HEK293T (cell line): Measurements from ENCODE around the gene SVIL.
"Not testable (repeated sequence)": the region's sequence is repeated elsewhere in the genome, so short reads cannot be mapped to it uniquely, and the experiment has no call there.

ENCODE experiments used
- CTCF ChIA-PET: fragments of 350-600 bp; formaldehyde crosslinking; extraction: SDS; loops from one replicate; lab custom pipeline; 2021; ENCODE audit warnings: antibody characterized with exemption, inconsistent platforms; lab: Yijun Ruan, JAX
- POLR2A ChIA-PET: fragments of 350-600 bp; formaldehyde crosslinking; extraction: SDS; loops from one replicate; lab custom pipeline; 2020; ENCODE audit warnings: antibody characterized with exemption, inconsistent platforms; lab: Yijun Ruan, JAX
- DNase-seq: peaks from one replicate; pipeline ENCODE4 v3.0.0; 2012; ENCODE audit warnings: mixed read lengths; ENCODE audit errors: extremely low spot score
- ARNT ChIP-seq: fragments of 450-650 bp; IDR thresholded peaks from 2 replicates; pipeline ENCODE4 v1.6.1; 2017; ENCODE audit warnings: mild to moderate bottlenecking
- BHLHE40 ChIP-seq: fragments of 450-650 bp; IDR thresholded peaks from 2 replicates; pipeline ENCODE4 v1.6.1; 2016; ENCODE audit warnings: mild to moderate bottlenecking, moderate library complexity, borderline replicate concordance
- CTBP1 ChIP-seq: fragments of 450-650 bp; IDR thresholded peaks from 2 replicates; pipeline ENCODE4 v1.6.1; 2016; ENCODE audit warnings: borderline replicate concordance
- ELF4 ChIP-seq: fragments of 450-650 bp; IDR thresholded peaks from 2 replicates; pipeline ENCODE4 v1.6.1; 2017; ENCODE audit warnings: antibody characterized with exemption
- FOXA1 ChIP-seq: fragments of 450-650 bp; IDR thresholded peaks from 2 replicates; pipeline ENCODE4 v1.6.1; 2016; ENCODE audit warnings: mild to moderate bottlenecking
- FOXK2 ChIP-seq: fragments of 450-650 bp; IDR thresholded peaks from 2 replicates; pipeline ENCODE4 v1.6.1; 2016; ENCODE audit warnings: mild to moderate bottlenecking
- FOXM1 ChIP-seq: fragments of 450-650 bp; IDR thresholded peaks from 2 replicates; pipeline ENCODE4 v1.6.1; 2017; ENCODE audit warnings: mild to moderate bottlenecking, borderline replicate concordance
- HDGF ChIP-seq: fragments of 450-650 bp; IDR thresholded peaks from 2 replicates; pipeline ENCODE4 v1.6.1; 2017; ENCODE audit warnings: antibody characterized with exemption, borderline replicate concordance
- L3MBTL2 ChIP-seq: fragments of 450-650 bp; conservative IDR thresholded peaks from 2 replicates; pipeline ENCODE4 v1.6.1; 2016; ENCODE audit warnings: mild to moderate bottlenecking
- LEF1 ChIP-seq: fragments of 450-650 bp; IDR thresholded peaks from 2 replicates; pipeline ENCODE4 v1.6.1; 2017; ENCODE audit warnings: mild to moderate bottlenecking, borderline replicate concordance
- NFRKB ChIP-seq: fragments of 450-650 bp; IDR thresholded peaks from 2 replicates; pipeline ENCODE4 v1.6.1; 2016; ENCODE audit warnings: mild to moderate bottlenecking, moderate library complexity
- SP1 ChIP-seq: fragments of 450-650 bp; IDR thresholded peaks from 2 replicates; pipeline ENCODE4 v1.6.1; 2017
- SUZ12 ChIP-seq: fragments of 450-650 bp; IDR thresholded peaks from 2 replicates; pipeline ENCODE4 v1.6.1; 2016; ENCODE audit warnings: mild to moderate bottlenecking
- TARDBP ChIP-seq: fragments of 450-650 bp; IDR thresholded peaks from 2 replicates; pipeline ENCODE4 v1.6.1; 2016
- ZNF384 ChIP-seq: fragments of 450-650 bp; IDR thresholded peaks from 2 replicates; pipeline ENCODE4 v1.6.1; 2016
- TF ChIP-seq, protein P1 (sequence below): fragments of 450-650 bp; IDR thresholded peaks from 2 replicates; pipeline ENCODE4 v1.6.1; 2016

Gene SVIL

DNA sequence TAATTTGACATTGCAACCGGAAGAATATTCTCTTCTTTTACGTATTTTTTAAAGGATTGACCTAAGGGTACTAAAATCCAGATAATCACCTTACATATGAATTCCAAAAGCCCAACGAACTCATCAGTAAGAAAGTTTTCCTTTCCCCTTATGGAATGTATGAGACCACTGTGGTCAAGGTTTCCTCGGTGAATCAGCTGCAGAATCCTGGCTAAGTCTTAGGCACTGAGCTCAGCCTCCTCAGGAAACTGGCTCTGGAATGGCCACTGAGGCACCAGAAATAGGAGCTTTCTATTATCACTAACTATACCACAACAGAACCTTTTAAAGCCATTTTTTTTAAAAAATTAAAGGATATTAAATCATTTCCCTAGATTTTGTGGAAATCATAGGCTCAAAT is 21.0 kb downstream of the SVIL start:
- ChIA-PET CTCF (interaction anchor here (0.6 to 1.5 kb wide), 2 partner anchors 24 to 96 kb away, joined by 3 read pairs; no protein-coding TSS in a partner anchor), POLR2A (no interaction called here)
- TF ChIP-seq SUZ12, result no peak
- TF ChIP-seq NFRKB, result no peak
- TF ChIP-seq ZNF384, result no peak
- TF ChIP-seq BHLHE40, result no peak
- no peak for TF ChIP-seq CTBP1
- DNase-seq, result no peak

DNA sequence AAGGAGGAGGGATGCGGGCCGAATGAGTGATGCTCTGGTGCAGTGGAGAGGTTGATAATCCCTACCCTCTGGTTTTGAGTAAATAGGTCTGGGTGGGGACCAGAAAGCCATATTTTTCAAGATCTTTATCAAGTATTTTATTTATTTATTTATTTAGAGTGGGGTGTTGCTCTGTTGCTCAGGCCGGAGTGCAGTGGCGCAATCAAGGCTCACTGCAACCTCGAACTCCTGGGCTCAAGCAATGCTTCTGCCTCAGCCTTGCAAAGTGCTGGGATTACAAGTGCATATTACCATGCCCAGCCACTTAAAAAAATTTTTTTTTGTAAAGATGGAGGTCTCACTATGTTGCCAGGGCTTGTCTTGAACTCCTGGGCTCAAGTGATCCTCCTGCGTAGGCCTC is 21.6 kb downstream of the SVIL start:
- POLR2A ChIA-PET, result no interaction called here
- no peak for TF ChIP-seq SP1
- TF ChIP-seq ZNF384, result no peak
- TF ChIP-seq, protein P1, sequence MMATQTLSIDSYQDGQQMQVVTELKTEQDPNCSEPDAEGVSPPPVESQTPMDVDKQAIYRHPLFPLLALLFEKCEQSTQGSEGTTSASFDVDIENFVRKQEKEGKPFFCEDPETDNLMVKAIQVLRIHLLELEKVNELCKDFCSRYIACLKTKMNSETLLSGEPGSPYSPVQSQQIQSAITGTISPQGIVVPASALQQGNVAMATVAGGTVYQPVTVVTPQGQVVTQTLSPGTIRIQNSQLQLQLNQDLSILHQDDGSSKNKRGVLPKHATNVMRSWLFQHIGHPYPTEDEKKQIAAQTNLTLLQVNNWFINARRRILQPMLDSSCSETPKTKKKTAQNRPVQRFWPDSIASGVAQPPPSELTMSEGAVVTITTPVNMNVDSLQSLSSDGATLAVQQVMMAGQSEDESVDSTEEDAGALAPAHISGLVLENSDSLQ, result no peak
- no peak for TF ChIP-seq FOXM1
- TF ChIP-seq FOXK2, result no peak
- TF ChIP-seq ELF4, result no peak
- TF ChIP-seq TARDBP, result no peak
- no peak for TF ChIP-seq FOXA1
- TF ChIP-seq NFRKB, result no peak
- TF ChIP-seq SUZ12, result no peak
- TF ChIP-seq CTBP1, result no peak
- TF ChIP-seq L3MBTL2, result no peak
- no peak for TF ChIP-seq HDGF
- no peak for TF ChIP-seq LEF1
- no peak for TF ChIP-seq ARNT
- no peak for TF ChIP-seq BHLHE40
- DNase-seq, result no peak
- CTCF ChIA-PET, result interaction anchor here (1.5 kb wide), 1 partner anchor 23 kb away, joined by 3 read pairs; no protein-coding TSS in a partner anchor

DNA sequence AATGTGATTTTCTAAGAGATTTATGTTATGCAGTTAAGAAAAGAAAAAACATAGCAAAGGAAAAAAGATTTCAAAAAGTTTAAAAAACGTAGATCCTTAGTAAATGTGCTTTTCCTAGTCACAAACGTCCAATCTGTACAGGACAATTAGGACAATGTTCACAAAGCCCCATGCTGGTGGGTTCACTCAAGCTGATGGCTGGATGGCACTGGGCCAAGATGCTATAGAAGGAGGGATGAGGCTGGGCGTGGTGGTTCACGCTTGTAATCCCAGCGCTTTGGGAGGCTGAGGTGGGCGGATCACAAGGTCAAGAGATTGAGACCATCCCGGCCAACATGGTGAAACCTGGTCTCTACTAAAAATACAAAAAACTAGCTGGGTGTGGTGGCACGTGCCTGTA is 22.1 kb downstream of the SVIL start:
- DNase-seq, result no peak
- ChIA-PET CTCF (interaction anchor here (1.5 kb wide), 1 partner anchor 23 kb away, joined by 3 read pairs; no protein-coding TSS in a partner anchor), POLR2A (no interaction called here)
- no peak for TF ChIP-seq L3MBTL2
- no peak for TF ChIP-seq FOXA1
- no peak for TF ChIP-seq NFRKB
- no peak for TF ChIP-seq SUZ12
- no peak for TF ChIP-seq HDGF
- no peak for TF ChIP-seq FOXK2
- no peak for TF ChIP-seq BHLHE40
- TF ChIP-seq CTBP1, result no peak
- no peak for TF ChIP-seq ELF4
- TF ChIP-seq ZNF384, result no peak

DNA sequence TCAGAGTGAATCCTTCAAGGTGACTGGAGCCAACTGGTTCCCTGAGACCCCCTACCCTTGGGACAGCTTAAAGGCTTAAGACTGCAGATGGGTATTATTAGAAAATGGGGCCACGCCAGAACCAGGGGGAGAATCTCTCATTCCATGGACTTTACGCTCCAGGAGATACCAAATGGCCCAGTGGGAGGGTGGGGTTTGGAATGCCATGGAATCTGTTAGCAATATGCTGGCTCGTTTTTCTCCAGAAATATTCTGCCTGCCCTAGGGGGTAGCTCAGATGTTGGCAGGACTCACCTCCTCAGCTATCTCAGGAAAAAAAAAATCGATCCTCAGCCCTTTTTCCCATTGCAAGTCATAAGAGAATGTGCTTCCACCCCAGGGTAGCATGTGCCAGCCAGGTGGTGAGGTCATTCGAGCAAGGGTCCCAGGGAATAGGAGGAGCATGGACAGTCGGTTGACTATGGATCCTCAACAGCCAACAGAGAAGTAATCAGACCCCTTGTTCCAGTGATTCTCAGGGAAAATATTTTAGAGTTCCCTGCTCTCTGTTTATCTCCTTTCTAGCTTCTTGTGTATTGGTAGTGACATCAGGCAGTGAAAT is 22.9 kb downstream of the SVIL start:
- no peak for TF ChIP-seq LEF1
- TF ChIP-seq SP1, result no peak
- TF ChIP-seq, protein P1, result no peak
- no peak for TF ChIP-seq FOXA1
- no peak for TF ChIP-seq BHLHE40
- TF ChIP-seq FOXM1, result no peak
- TF ChIP-seq SUZ12, result no peak
- no peak for TF ChIP-seq NFRKB
- no peak for TF ChIP-seq ELF4
- no peak for TF ChIP-seq TARDBP
- TF ChIP-seq CTBP1, result no peak
- no peak for TF ChIP-seq FOXK2
- no peak for TF ChIP-seq HDGF
- no peak for TF ChIP-seq L3MBTL2
- TF ChIP-seq ZNF384, result no peak
- no peak for TF ChIP-seq ARNT
- no peak for DNase-seq
- POLR2A ChIA-PET, result no interaction called here
- CTCF ChIA-PET, result no interaction called here

DNA sequence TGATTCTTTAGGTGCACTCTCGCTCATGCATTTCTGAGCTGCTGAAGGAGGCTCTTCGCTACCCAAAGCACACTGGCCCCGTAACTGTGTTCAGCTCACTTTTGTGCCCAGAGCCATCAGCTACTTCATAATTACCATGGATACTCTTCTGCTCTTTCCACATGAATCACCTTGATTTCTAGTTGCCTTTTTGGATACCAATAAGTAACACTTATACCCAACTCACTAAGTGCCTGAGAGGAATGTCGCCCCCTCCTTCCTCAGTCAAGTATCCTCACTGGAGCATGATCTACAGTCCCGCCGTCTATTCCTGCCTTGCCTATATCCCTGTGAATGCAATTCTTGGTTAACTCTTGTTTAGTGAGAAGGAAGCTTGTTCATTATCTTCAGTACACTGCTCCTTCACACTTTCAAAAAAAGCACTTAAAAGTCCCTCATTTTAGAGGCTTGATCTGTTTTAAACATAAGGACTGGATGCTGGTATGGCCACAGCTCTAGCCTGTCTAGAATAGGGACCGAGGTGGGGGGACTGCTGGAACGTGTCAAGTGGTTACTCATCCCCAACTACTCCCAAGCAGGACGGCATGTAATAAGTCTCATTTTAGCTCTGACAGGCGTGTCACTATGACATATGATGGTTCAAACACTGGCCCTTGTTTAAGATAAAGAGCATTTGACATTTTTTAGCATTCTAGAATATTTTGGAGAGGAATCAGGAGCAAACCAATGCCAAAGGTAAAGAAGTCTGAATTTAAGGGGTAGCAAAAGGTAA is 23.7 kb downstream of the SVIL start:
- ChIA-PET POLR2A (no interaction called here), CTCF (no interaction called here)
- no peak for DNase-seq
- TF ChIP-seq FOXA1 (no peak), HDGF (no peak), ZNF384 (no peak), SP1 (no peak), BHLHE40 (no peak), CTBP1 (no peak), LEF1 (no peak)

DNA sequence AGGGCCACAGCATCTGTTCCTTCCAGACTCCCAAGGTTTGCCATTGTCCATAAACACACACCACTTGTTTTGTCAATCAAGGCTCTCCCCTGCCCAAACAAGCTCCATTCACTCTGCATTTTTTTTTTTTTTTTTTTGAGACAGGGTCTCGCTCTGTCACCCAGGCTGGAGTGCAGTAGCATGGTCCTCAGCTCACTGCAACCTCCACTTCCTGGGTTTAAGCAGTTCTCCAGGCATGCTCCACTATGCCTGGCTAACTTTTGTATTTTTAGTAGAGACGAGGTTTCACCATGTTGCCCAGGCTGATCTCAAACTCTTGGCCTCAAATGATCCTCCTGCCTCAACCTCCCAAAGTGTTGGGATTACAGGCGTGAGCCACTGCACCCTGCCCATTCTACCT is 24.4 kb downstream of the SVIL start:
- DNase-seq, CTCF ChIA-PET, POLR2A ChIA-PET: not testable (repeated sequence)
